ENCODE results near the gene ODF4.

DNA sequence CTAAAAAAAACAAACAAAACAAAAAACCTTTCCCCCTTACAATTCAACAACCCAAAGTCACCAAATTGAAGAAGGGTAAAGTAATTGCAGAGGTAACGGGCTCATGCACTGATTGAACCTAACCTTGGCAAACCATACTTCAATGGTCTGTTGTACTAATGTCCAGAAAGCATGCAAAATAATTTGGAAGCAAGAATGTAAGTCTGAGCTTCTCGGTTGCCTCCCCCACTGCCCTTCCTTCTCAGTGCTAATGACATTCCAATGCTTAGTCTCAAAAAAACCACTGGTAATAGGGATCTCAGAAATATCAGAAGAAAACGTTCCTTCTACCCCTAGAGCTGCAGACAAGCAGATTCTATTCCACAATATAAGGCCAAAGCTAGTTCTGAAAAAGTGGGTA is 21.1 kb downstream of the ODF4 start:
- TF ChIP-seq, protein P1, sequence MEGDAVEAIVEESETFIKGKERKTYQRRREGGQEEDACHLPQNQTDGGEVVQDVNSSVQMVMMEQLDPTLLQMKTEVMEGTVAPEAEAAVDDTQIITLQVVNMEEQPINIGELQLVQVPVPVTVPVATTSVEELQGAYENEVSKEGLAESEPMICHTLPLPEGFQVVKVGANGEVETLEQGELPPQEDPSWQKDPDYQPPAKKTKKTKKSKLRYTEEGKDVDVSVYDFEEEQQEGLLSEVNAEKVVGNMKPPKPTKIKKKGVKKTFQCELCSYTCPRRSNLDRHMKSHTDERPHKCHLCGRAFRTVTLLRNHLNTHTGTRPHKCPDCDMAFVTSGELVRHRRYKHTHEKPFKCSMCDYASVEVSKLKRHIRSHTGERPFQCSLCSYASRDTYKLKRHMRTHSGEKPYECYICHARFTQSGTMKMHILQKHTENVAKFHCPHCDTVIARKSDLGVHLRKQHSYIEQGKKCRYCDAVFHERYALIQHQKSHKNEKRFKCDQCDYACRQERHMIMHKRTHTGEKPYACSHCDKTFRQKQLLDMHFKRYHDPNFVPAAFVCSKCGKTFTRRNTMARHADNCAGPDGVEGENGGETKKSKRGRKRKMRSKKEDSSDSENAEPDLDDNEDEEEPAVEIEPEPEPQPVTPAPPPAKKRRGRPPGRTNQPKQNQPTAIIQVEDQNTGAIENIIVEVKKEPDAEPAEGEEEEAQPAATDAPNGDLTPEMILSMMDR (IDR thresholded peaks at IDR 0.05; ENCODE audit: low read depth, low read length, missing input control) = no peak
- TF ChIP-seq RAD21 (IDR thresholded peaks at IDR 0.05) = no peak
- TF ChIP-seq, protein P2, sequence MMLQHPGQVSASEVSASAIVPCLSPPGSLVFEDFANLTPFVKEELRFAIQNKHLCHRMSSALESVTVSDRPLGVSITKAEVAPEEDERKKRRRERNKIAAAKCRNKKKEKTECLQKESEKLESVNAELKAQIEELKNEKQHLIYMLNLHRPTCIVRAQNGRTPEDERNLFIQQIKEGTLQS (IDR thresholded peaks at IDR 0.05) = no peak
- no peak for TF ChIP-seq GABPA (IDR thresholded peaks at IDR 0.05 in 1 of 2, conservative IDR thresholded peaks at IDR 0.05 in 1 of 2)
- no peak for TF ChIP-seq HNF4A (conservative IDR thresholded peaks at IDR 0.05)
- TF ChIP-seq, protein P3, sequence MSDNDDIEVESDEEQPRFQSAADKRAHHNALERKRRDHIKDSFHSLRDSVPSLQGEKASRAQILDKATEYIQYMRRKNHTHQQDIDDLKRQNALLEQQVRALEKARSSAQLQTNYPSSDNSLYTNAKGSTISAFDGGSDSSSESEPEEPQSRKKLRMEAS (IDR thresholded peaks at IDR 0.05) = no peak
- TF ChIP-seq YY1 (IDR thresholded peaks at IDR 0.05) = no peak
- TF ChIP-seq, protein P4, sequence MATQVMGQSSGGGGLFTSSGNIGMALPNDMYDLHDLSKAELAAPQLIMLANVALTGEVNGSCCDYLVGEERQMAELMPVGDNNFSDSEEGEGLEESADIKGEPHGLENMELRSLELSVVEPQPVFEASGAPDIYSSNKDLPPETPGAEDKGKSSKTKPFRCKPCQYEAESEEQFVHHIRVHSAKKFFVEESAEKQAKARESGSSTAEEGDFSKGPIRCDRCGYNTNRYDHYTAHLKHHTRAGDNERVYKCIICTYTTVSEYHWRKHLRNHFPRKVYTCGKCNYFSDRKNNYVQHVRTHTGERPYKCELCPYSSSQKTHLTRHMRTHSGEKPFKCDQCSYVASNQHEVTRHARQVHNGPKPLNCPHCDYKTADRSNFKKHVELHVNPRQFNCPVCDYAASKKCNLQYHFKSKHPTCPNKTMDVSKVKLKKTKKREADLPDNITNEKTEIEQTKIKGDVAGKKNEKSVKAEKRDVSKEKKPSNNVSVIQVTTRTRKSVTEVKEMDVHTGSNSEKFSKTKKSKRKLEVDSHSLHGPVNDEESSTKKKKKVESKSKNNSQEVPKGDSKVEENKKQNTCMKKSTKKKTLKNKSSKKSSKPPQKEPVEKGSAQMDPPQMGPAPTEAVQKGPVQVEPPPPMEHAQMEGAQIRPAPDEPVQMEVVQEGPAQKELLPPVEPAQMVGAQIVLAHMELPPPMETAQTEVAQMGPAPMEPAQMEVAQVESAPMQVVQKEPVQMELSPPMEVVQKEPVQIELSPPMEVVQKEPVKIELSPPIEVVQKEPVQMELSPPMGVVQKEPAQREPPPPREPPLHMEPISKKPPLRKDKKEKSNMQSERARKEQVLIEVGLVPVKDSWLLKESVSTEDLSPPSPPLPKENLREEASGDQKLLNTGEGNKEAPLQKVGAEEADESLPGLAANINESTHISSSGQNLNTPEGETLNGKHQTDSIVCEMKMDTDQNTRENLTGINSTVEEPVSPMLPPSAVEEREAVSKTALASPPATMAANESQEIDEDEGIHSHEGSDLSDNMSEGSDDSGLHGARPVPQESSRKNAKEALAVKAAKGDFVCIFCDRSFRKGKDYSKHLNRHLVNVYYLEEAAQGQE (IDR thresholded peaks at IDR 0.05) = no peak
- TF ChIP-seq RXRA (IDR thresholded peaks at IDR 0.05) = no peak
- TF ChIP-seq EGR1 (IDR thresholded peaks at IDR 0.05; ENCODE audit: low read depth in 2 of 2) = no peak

Measured in liver (tissue), 3 donors.